Left ventricle myocardium inferior (tissue), 1 donor: ENCODE results near the gene ANP32A. TPM values are rescaled to one million over a fixed set of nuclear protein-coding genes. Genes with fewer than 3 reads are reported as not detected.
A peak's percentile ranks its signal among the peaks of the same experiment; 100 is the strongest.
"Not testable (repeated sequence)": the region's sequence is repeated elsewhere in the genome, so short reads cannot be mapped to it uniquely, and the experiment has no call there.

ENCODE experiments used
- DNase-seq: peaks from one replicate; pipeline ENCODE4 v3.0.0-alpha.2; 2020
- H3K27ac ChIP-seq: fragments of 200-600 bp; replicated peaks from 2 replicates; pipeline ENCODE4 v1.8.0; 2021
- H3K27me3 ChIP-seq: fragments of 200-600 bp; 2 replicates; pipeline ENCODE4 v1.8.0; 2021; ENCODE audit warnings: low read depth
- H3K36me3 ChIP-seq: fragments of 200-600 bp; 2 replicates; pipeline ENCODE4 v1.8.0; 2021
- H3K4me1 ChIP-seq: fragments of 200-600 bp; 2 replicates; pipeline ENCODE4 v1.8.0; 2021
- H3K4me3 ChIP-seq: fragments of 200-600 bp; 2 replicates; pipeline ENCODE4 v1.8.0; 2021; ENCODE audit warnings: mild to moderate bottlenecking, moderate library complexity
- H3K9me3 ChIP-seq: fragments of 200-600 bp; replicated peaks from 2 replicates; pipeline ENCODE4 v1.8.0; 2021
- intact Hi-C: fragments of 100-400 bp; cut with micrococcal nuclease; formaldehyde crosslinking; loops from one replicate; pipeline ENCODE4 v1.11.0; 2022
- long read RNA-seq: library from polyadenylated mRNA; unstranded; transcript quantifications from one replicate; pipeline ENCODE4 v2.0.0, GENCODE V29; 2021
- total RNA-seq: library from RNA; stranded (reverse); fragmentation: NEBNext Ultra II Directional; extraction: Animal tissue kit (Norgen Biotek cat#: 25700); gene quantifications from one replicate; pipeline ENCODE4 v1.2.1, GENCODE V29; 2021
- TF ChIP-seq, protein P1 (sequence below): fragments of 200-600 bp; IDR thresholded peaks from 2 replicates; pipeline ENCODE4 v1.8.0; 2021; ENCODE audit warnings: antibody characterized with exemption, mild to moderate bottlenecking, borderline replicate concordance
- donor health status: DM: no; HTN: yes; CAD: no; lungs with severe emphysema.

The ANP32A gene
- total RNA-seq: 150 TPM
- long read RNA-seq, transcript ANP32A-203 (7 exons, 2,440 nt): major isoform, 91 of 116 reads
- long read RNA-seq, partial matches to known transcripts: 8 of 116 reads
- long read RNA-seq, other reads (novel, unspliced or antisense): 16 of 116 reads

DNA sequence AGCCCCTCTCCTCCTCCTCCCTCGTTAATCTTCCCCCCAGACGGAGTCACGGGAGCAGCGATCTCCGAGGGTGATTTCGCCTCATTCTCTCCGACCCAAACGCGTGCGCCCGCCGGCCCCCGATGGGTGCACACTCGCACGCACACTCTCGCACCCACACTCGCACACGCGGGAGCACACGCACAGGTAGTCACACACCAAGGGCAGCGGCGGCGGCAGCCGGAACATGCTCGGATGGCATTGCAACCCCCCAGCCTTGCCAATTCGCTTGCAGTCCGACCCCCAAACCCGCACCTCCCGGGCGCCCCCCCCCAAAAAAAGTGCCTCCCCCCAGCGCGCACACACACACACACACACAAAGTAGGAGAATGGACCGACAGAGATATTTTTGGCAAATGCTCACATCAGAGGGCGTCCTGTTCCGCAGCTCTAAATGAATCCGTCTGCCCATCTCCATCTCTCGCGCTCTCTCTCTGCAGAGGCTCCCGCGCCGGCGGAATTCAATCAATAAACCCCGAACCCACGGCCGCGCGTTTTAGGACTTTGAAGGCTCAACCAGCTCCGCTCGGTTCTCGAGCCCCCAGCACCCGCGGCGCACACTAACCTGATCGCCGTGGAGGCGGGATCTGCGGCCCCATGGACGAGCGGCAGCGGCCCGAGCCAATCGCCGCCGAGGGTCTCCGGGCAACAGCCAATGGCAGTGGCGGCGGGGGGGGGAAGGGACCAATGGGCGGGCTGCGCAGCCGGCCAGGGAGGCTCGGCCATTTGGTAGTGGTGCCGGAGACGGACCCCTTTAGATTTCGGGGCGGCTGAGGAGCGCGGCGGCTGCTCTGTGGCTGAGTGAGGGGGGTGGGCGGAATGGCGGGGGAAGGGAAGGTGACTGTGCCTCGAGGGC is at the start of gene ANP32A:
TSS of gene ANP32A (minus strand) at position 601 of the 895 bp plus-strand sequence. CDS start at position 457, 144 bp downstream.
- Histone ChIP-seq H3K4me1 (peaks cover 66% of the 10 kb centered on the region), H3K4me3 (peak within 1 kb of the TSS; percentile 84), H3K27me3 (no peaks in the 10 kb centered on the region), H3K36me3 (no peaks in the 10 kb centered on the region), H3K9me3 (no peaks in the 10 kb centered on the region), H3K27ac (peak within 1 kb of the TSS; percentile 97)
- TF ChIP-seq, protein P1, sequence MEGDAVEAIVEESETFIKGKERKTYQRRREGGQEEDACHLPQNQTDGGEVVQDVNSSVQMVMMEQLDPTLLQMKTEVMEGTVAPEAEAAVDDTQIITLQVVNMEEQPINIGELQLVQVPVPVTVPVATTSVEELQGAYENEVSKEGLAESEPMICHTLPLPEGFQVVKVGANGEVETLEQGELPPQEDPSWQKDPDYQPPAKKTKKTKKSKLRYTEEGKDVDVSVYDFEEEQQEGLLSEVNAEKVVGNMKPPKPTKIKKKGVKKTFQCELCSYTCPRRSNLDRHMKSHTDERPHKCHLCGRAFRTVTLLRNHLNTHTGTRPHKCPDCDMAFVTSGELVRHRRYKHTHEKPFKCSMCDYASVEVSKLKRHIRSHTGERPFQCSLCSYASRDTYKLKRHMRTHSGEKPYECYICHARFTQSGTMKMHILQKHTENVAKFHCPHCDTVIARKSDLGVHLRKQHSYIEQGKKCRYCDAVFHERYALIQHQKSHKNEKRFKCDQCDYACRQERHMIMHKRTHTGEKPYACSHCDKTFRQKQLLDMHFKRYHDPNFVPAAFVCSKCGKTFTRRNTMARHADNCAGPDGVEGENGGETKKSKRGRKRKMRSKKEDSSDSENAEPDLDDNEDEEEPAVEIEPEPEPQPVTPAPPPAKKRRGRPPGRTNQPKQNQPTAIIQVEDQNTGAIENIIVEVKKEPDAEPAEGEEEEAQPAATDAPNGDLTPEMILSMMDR: no peak
- intact Hi-C loops: loop anchor here (10.0 kb wide), 1 partner anchor 54 kb away; no protein-coding TSS in a partner anchor
- peak; percentile 98 for DNase-seq

GRCh38 chr15:68868296-68868695 is 47.6 kb upstream of the ANP32A start:
- no peak for DNase-seq

DNA sequence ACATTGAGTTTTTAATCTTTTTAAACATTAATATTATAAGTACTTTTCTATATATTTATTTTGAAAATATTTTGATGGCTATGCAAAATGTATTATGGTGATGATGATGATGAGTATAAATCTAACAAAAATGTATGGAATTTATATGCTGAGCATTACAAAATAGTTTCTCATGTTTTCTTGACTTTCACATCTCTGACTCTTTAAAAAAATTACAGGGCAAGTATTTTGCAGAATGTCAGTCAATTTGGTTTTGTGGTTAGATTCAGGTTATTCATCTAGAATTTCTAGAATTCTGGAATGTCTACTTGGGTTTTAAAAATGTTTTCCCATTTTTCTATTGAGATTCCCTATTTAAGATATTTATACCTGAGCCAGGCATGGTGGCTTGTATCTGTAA is 41.7 kb upstream of the ANP32A start:
- no peak overlapping the region for H3K4me3 ChIP-seq
- H3K27ac ChIP-seq: no peak overlapping the region
- TF ChIP-seq, protein P1: no peak
- H3K9me3 ChIP-seq: peaks cover 33% of the 10 kb centered on the region
- peaks cover 5% of the 10 kb centered on the region for H3K27me3 ChIP-seq
- no peak for DNase-seq
- intact Hi-C loops: no loop called here
- H3K4me1 ChIP-seq: no peaks in the 10 kb centered on the region
- H3K36me3 ChIP-seq: no peaks in the 10 kb centered on the region

More at GRCh38 chr15:68868296-68868695, 47.6 kb upstream of the ANP32A start:
- peaks cover 11% of the 10 kb centered on the region for H3K9me3 ChIP-seq
- H3K27ac ChIP-seq: no peak overlapping the region
- H3K4me3 ChIP-seq: no peak overlapping the region
- intact Hi-C loops: no loop called here
- H3K36me3 ChIP-seq: no peaks in the 10 kb centered on the region
- peaks cover 11% of the 10 kb centered on the region for H3K27me3 ChIP-seq
- TF ChIP-seq, protein P1: no peak
- no peaks in the 10 kb centered on the region for H3K4me1 ChIP-seq

GRCh38 chr15:68858666-68859065 is 38.0 kb upstream of the ANP32A start:
- H3K27me3 ChIP-seq, intact Hi-C loops, H3K27ac ChIP-seq, DNase-seq, H3K4me3 ChIP-seq, H3K4me1 ChIP-seq, H3K36me3 ChIP-seq: not testable (repeated sequence)
- H3K9me3 ChIP-seq: peaks cover 45% of the 10 kb centered on the region

DNA sequence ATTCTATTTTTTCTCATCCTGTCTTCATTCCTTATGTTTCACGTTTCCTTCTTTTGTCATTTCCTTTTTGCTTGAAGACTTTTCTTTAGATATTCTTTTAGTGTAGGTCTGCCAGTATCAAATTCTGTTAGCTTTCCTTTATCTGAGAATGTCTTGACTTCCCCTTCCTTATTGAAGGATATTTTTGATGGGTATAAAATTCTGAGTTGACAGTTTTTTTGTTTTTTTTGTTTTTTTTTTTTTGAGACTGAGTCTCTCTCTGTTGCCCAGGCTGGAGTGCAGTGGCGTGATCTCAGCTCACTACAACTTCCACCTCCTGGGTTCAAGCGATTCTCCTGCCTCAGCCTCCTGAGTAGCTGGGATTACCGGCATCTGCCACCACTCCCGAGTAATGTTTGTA is 36.7 kb upstream of the ANP32A start:
- H3K4me1 ChIP-seq, H3K27ac ChIP-seq, intact Hi-C loops, H3K27me3 ChIP-seq, H3K4me3 ChIP-seq, DNase-seq, H3K36me3 ChIP-seq: not testable (repeated sequence)
- peaks cover 33% of the 10 kb centered on the region for H3K9me3 ChIP-seq

GRCh38 chr15:68852461-68852860 is 31.8 kb upstream of the ANP32A start:
- Histone ChIP-seq H3K4me1 (no peaks in the 10 kb centered on the region), H3K27ac (no peak overlapping the region), H3K9me3 (peaks cover 20% of the 10 kb centered on the region), H3K36me3 (no peaks in the 10 kb centered on the region), H3K27me3 (no peaks in the 10 kb centered on the region), H3K4me3 (no peak overlapping the region)
- intact Hi-C loops: no loop called here
- no peak for DNase-seq
- TF ChIP-seq, protein P1: no peak
